ENCODE measurements around the gene GALNT14. TPM values are rescaled to one million over a fixed set of nuclear protein-coding genes. Genes with fewer than 3 reads are reported as not detected.

The GALNT14 gene
- total RNA-seq, 4 donors from 2014 or later = 1.00 TPM; not detected in 3

DNA sequence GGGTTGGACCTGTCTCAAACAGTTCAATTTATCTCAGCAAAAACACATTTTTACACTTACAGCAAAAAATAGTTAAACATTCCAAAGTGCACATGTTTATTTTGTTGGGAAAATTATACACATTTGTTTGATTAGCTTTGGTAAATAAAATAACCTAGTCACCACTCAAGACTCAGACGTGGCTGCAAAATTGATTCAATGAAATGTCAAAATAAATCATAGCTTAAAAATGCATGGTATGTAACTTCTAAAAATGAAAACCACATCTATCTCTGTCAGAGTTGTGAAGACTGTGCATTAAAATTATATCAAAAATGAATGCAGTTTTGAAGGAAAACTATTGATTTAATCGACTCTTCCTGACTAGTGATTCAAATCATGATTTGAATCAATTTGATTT, 56.7 kb downstream of the GALNT14 start:
- 59% methylated on average over 2 of the region's 2 CpGs for WGBS, 2 donors (ENCODE audit: low coverage in 1 of 2)
- no peaks in the 10 kb centered on the region for H3K9me3 ChIP-seq
- in situ Hi-C loops (cut with MboI; ENCODE audit: low pct_ligation_motif_present in 1 of 4, low pct_unique_long_range_greater_than_20kb in 1 of 4, low sequenced_read_pairs in 3 of 4) = no loop called here

DNA sequence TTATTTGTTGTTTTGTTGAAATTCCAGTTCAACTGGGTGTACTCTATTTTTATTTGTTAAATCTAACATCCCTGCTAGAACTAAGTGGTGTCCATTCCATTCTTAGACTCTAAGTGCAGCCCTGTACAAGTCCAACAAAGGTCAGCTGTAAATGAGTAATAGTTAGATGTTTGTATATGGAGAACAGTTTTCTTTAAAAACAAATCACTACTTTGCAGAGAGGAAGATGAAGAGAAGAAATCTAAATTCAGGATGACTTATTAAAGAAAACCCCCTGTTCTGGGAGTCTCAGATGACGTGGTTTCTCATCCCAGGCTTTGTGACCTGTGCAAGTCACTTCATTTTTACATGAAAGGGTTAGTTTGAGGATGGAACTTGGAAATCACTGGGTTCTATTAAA, 57.9 kb downstream of the GALNT14 start:
- TF ChIP-seq EP300 (IDR thresholded peaks at IDR 0.05; ENCODE audit: low read depth) = no peak
- Histone ChIP-seq H3K4me1 (no peaks in the 10 kb centered on the region), H3K4me3 (no peak overlapping the region), H3K27ac (no peak overlapping the region), H3K27me3 (no peaks in the 10 kb centered on the region), H3K9me3 (no peaks in the 10 kb centered on the region), H3K36me3 (no peaks in the 10 kb centered on the region)
- no peak for DNase-seq
- 45 to 61% methylated on average over 1 of the region's 1 CpG for WGBS, 2 donors (ENCODE audit: low coverage in 1 of 2)
- intact Hi-C loops (cut with DNase I; ENCODE audit: low total_unique reads) (no loop called here), in situ Hi-C loops (cut with MboI; ENCODE audit: low pct_ligation_motif_present in 1 of 4, low pct_unique_long_range_greater_than_20kb in 1 of 4, low sequenced_read_pairs in 3 of 4) (no loop called here)

More for the DNA sequence above, 56.7 kb downstream of the GALNT14 start:
- H3K4me1 ChIP-seq = no peaks in the 10 kb centered on the region
- no peak overlapping the region for H3K27ac ChIP-seq
- H3K27me3 ChIP-seq = no peaks in the 10 kb centered on the region
- H3K36me3 ChIP-seq = no peaks in the 10 kb centered on the region
- intact Hi-C loops (cut with DNase I; ENCODE audit: low total_unique reads) = no loop called here
- no peak for DNase-seq
- no peak overlapping the region for H3K4me3 ChIP-seq
- TF ChIP-seq EP300 (IDR thresholded peaks at IDR 0.05; ENCODE audit: low read depth) = no peak
- TF ChIP-seq POLR2A (IDR thresholded peaks at IDR 0.05) = no peak
- TF ChIP-seq, protein P1, sequence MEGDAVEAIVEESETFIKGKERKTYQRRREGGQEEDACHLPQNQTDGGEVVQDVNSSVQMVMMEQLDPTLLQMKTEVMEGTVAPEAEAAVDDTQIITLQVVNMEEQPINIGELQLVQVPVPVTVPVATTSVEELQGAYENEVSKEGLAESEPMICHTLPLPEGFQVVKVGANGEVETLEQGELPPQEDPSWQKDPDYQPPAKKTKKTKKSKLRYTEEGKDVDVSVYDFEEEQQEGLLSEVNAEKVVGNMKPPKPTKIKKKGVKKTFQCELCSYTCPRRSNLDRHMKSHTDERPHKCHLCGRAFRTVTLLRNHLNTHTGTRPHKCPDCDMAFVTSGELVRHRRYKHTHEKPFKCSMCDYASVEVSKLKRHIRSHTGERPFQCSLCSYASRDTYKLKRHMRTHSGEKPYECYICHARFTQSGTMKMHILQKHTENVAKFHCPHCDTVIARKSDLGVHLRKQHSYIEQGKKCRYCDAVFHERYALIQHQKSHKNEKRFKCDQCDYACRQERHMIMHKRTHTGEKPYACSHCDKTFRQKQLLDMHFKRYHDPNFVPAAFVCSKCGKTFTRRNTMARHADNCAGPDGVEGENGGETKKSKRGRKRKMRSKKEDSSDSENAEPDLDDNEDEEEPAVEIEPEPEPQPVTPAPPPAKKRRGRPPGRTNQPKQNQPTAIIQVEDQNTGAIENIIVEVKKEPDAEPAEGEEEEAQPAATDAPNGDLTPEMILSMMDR (IDR thresholded peaks at IDR 0.05) = no peak
- TF ChIP-seq POLR2AphosphoS5 (IDR thresholded peaks at IDR 0.05) = no peak

DNA sequence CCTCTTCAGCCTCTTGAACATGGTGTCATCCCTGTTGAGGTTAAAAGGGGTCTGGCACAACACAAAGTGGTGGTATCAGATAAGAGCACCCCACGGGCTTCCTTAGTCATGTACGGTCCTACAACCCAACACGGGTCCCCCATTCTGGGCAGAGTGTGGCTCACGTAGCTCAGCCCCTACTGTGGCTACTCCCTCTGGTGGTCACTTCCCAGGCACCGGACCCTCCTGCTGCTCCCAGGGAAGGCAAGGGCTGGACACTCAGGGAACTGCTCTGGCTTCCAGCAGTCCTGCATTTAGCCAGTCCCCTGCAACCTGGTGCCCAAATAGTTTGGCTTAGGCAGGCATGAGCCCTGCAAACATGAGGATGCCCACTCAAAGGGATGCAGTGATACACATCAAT, 58.6 kb downstream of the GALNT14 start:
- no peak overlapping the region for H3K4me3 ChIP-seq
- 72% methylated on average over 5 of the region's 5 CpGs; no CpG with 5 or more reads in 1 of the 2 donors for WGBS, 2 donors (ENCODE audit: low coverage in 1 of 2)
- H3K27me3 ChIP-seq = no peaks in the 10 kb centered on the region
- in situ Hi-C loops (cut with MboI; ENCODE audit: low pct_ligation_motif_present in 1 of 4, low pct_unique_long_range_greater_than_20kb in 1 of 4, low sequenced_read_pairs in 3 of 4) (no loop called here), intact Hi-C loops (cut with DNase I; ENCODE audit: low total_unique reads) (no loop called here)
- no peak for TF ChIP-seq POLR2AphosphoS5 (IDR thresholded peaks at IDR 0.05)
- TF ChIP-seq, protein P1 (IDR thresholded peaks at IDR 0.05) = no peak
- no peak for TF ChIP-seq POLR2A (IDR thresholded peaks at IDR 0.05)
- TF ChIP-seq EP300 (IDR thresholded peaks at IDR 0.05; ENCODE audit: low read depth) = no peak
- DNase-seq = no peak
- no peaks in the 10 kb centered on the region for H3K36me3 ChIP-seq
- H3K27ac ChIP-seq = no peak overlapping the region
- no peaks in the 10 kb centered on the region for H3K9me3 ChIP-seq
- no peaks in the 10 kb centered on the region for H3K4me1 ChIP-seq

DNA sequence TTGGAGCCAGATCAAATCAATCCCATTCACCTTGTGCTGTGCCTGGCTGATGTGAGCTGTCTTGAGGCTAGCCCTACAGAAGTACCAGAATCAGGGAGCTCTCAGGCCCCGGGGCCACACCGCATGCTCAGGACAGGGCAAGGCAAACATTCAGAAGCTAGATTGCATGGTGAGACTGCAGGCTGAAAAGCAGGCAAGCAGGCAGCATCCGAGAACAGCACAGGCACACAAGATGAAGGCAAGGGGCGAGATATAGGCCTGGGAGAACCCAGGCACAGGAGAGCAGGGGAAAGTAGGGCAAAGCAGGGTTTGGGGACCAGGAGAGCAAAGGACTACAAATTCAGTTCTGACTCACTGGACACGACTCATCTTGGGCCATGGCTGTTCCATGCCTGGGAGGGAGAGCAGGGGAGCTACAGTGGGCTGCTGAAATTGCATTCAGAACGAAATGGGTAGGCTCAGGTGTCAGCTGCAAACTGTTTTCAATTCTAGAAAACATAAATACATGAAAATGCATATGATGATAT, 59.6 kb downstream of the GALNT14 start:
- no peaks in the 10 kb centered on the region for H3K4me1 ChIP-seq
- H3K27me3 ChIP-seq = no peaks in the 10 kb centered on the region
- intact Hi-C loops (cut with DNase I; ENCODE audit: low total_unique reads) (no loop called here), in situ Hi-C loops (cut with MboI; ENCODE audit: low pct_ligation_motif_present in 1 of 4, low pct_unique_long_range_greater_than_20kb in 1 of 4, low sequenced_read_pairs in 3 of 4) (no loop called here)
- 67 to 92% methylated on average over 2 to 6 of the region's 6 CpGs for WGBS, 2 donors (ENCODE audit: low coverage in 1 of 2)
- H3K36me3 ChIP-seq = no peaks in the 10 kb centered on the region
- H3K27ac ChIP-seq = no peak overlapping the region
- H3K9me3 ChIP-seq = no peaks in the 10 kb centered on the region
- TF ChIP-seq POLR2A (IDR thresholded peaks at IDR 0.05) = no peak
- TF ChIP-seq, protein P1 (IDR thresholded peaks at IDR 0.05) = no peak
- TF ChIP-seq POLR2AphosphoS5 (IDR thresholded peaks at IDR 0.05) = no peak
- no peak for TF ChIP-seq EP300 (IDR thresholded peaks at IDR 0.05; ENCODE audit: low read depth)
- H3K4me3 ChIP-seq = no peak overlapping the region
- no peak for DNase-seq

DNA sequence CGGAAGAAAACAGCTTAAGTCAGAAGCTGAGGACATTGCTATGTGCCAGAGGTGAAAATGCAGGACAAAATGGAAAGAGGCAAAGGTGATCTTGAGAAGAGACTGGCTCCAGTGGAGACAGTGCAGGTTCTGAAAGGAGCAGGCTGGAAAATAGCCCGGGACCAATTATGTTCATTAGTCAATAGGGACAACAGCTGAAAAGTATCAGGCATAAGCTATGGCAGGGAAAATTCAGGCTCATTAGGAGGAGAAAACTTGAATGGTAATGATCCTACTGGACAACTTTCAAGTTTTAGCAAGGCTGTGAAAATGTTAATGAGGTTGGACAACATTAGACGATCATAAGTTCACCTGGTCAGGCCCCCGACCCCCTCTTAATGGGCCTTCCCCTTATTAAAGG, 60.2 kb downstream of the GALNT14 start:
- TF ChIP-seq, protein P1 (IDR thresholded peaks at IDR 0.05) = no peak
- TF ChIP-seq EP300 (IDR thresholded peaks at IDR 0.05; ENCODE audit: low read depth) (no peak), POLR2AphosphoS5 (IDR thresholded peaks at IDR 0.05) (no peak), POLR2A (IDR thresholded peaks at IDR 0.05) (no peak)
- no peaks in the 10 kb centered on the region for H3K4me1 ChIP-seq
- WGBS, 2 donors (ENCODE audit: low coverage in 1 of 2) = 61 to 72% methylated on average over 2 to 4 of the region's 4 CpGs
- no peak overlapping the region for H3K27ac ChIP-seq
- no peaks in the 10 kb centered on the region for H3K27me3 ChIP-seq
- intact Hi-C loops (cut with DNase I; ENCODE audit: low total_unique reads) (no loop called here), in situ Hi-C loops (cut with MboI; ENCODE audit: low pct_ligation_motif_present in 1 of 4, low pct_unique_long_range_greater_than_20kb in 1 of 4, low sequenced_read_pairs in 3 of 4) (no loop called here)
- no peaks in the 10 kb centered on the region for H3K36me3 ChIP-seq
- H3K4me3 ChIP-seq = no peak overlapping the region
- no peaks in the 10 kb centered on the region for H3K9me3 ChIP-seq
- DNase-seq = no peak

Data from transverse colon (tissue), 4 donors.